ENCODE results near the gene SETSIP. TPM values are rescaled to one million over a fixed set of nuclear protein-coding genes. Genes with fewer than 3 reads are reported as not detected.

SETSIP gene
- total RNA-seq, 1 donor from 2014 or later: not detected

GRCh38 chr1:92066321-92066720 is 8.9 kb downstream of the SETSIP start:
- Histone ChIP-seq H3K27ac (no peak overlapping the region), H3K9me3 (no peaks in the 10 kb centered on the region), H3K4me3 (no peak overlapping the region), H3K4me1 (no peaks in the 10 kb centered on the region), H3K36me3 (no peaks in the 10 kb centered on the region), H3K27me3 (no peaks in the 10 kb centered on the region)
- intact Hi-C loops (cut with DNase I): no loop called here
- no peak for DNase-seq (ENCODE audit: low spot score in 2 of 2)
- TF ChIP-seq CTCF (IDR thresholded peaks at IDR 0.05): no peak

- Histone ChIP-seq H3K27me3 (no peaks in the 10 kb centered on the region), H3K9me3 (no peaks in the 10 kb centered on the region), H3K36me3 (no peaks in the 10 kb centered on the region), H3K4me1 (no peaks in the 10 kb centered on the region), H3K4me3 (no peak overlapping the region), H3K27ac (no peak overlapping the region)
- TF ChIP-seq CTCF (IDR thresholded peaks at IDR 0.05): no peak
- DNase-seq (ENCODE audit: low spot score in 2 of 2): no peak
- intact Hi-C loops (cut with DNase I): no loop called here
These were observed 10.2 kb downstream of the SETSIP start for GRCh38 chr1:92065042-92065441.

GRCh38 chr1:92051948-92052347 is 23.3 kb downstream of the SETSIP start:
- no peaks in the 10 kb centered on the region for H3K36me3 ChIP-seq
- no peak for DNase-seq (ENCODE audit: low spot score in 2 of 2)
- no peaks in the 10 kb centered on the region for H3K9me3 ChIP-seq
- H3K4me1 ChIP-seq: no peaks in the 10 kb centered on the region
- intact Hi-C loops (cut with DNase I): no loop called here
- no peak overlapping the region for H3K4me3 ChIP-seq
- TF ChIP-seq CTCF (IDR thresholded peaks at IDR 0.05): no peak
- H3K27ac ChIP-seq: no peak overlapping the region
- no peaks in the 10 kb centered on the region for H3K27me3 ChIP-seq

- Histone ChIP-seq H3K36me3 (no peaks in the 10 kb centered on the region), H3K4me3 (no peak overlapping the region), H3K9me3 (no peaks in the 10 kb centered on the region), H3K4me1 (no peaks in the 10 kb centered on the region), H3K27me3 (no peaks in the 10 kb centered on the region), H3K27ac (no peak overlapping the region)
- DNase-seq (ENCODE audit: low spot score in 2 of 2): no peak
- TF ChIP-seq CTCF (IDR thresholded peaks at IDR 0.05): no peak
- intact Hi-C loops (cut with DNase I): no loop called here
These were observed 29.3 kb downstream of the SETSIP start for GRCh38 chr1:92045766-92046495.

GRCh38 chr1:92043621-92044020 is 31.6 kb downstream of the SETSIP start:
- Histone ChIP-seq H3K27me3 (no peaks in the 10 kb centered on the region), H3K4me3 (no peak overlapping the region), H3K9me3 (no peaks in the 10 kb centered on the region), H3K4me1 (no peaks in the 10 kb centered on the region), H3K27ac (no peak overlapping the region), H3K36me3 (no peaks in the 10 kb centered on the region)
- intact Hi-C loops (cut with DNase I): no loop called here
- TF ChIP-seq CTCF (IDR thresholded peaks at IDR 0.05): no peak
- DNase-seq (ENCODE audit: low spot score in 2 of 2): no peak

- H3K4me1 ChIP-seq: no peaks in the 10 kb centered on the region
- no peak for TF ChIP-seq CTCF (IDR thresholded peaks at IDR 0.05)
- H3K4me3 ChIP-seq: no peak overlapping the region
- H3K9me3 ChIP-seq: no peaks in the 10 kb centered on the region
- intact Hi-C loops (cut with DNase I): no loop called here
- H3K27me3 ChIP-seq: no peaks in the 10 kb centered on the region
- no peak for DNase-seq (ENCODE audit: low spot score in 2 of 2)
- no peak overlapping the region for H3K27ac ChIP-seq
- H3K36me3 ChIP-seq: no peaks in the 10 kb centered on the region
These were observed 34.2 kb downstream of the SETSIP start for GRCh38 chr1:92040971-92041370.
